Stimulated activated CD8-positive, alpha-beta memory T cell treated with anti-CD3 and anti-CD28 coated beads, Interleukin-12 subunit alpha, Interleukin-12 subunit beta, amount 100 ng/mL, for 24 hours (primary cell): ENCODE measurements around the gene TTC23.

Source experiments
- DNase-seq: peaks from one replicate; pipeline ENCODE4 v3.0.0-alpha.2; 2020; ENCODE audit errors: extremely low read depth

The TTC23 gene, protein sequence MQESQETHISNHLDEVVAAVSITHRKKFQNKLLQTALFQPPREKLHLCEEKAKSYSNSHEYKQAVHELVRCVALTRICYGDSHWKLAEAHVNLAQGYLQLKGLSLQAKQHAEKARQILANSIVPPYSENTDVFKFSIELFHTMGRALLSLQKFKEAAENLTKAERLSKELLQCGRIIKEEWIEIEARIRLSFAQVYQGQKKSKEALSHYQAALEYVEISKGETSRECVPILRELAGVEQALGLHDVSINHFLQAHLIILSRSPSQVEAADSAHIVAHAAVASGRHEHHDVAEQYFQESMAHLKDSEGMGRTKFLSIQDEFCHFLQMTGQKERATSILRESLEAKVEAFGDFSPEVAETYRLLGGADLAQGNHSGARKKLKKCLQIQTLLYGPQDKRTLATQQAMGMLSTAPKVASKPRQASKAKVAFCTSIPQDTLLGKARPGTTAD

GRCh38 chr15:99249270-99249841 is at the start of gene TTC23:
Gene TTC23 (minus strand): TSS chr15:99249581. CDS start chr15:99228712, 20,869 bp downstream.
- no peak for DNase-seq

DNA sequence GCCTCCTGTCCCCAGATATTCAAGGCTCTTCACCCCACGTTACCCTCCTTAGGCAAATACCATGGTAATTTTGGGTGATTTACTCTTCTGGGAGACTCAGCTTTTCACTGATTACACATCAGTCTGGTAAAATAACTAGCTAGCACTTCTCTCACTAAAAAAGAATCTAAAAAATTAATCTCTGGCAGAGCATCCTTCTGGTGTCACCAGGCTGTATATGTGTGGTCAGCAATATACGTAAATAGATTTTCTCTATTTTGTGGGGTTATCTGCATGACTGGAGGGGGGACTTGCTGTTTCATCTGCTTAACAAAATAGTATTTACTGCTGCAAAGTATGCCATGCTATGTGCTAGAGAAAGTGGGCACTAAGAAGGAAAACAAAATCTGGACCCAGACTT is 47.0 kb upstream of the TTC23 start:
- no peak for DNase-seq

- DNase-seq, result no peak
Observed at GRCh38 chr15:99295840-99296239, 46.5 kb upstream of the TTC23 start.

- no peak for DNase-seq
Observed at GRCh38 chr15:99291643-99292042, 42.3 kb upstream of the TTC23 start.

GRCh38 chr15:99283717-99284116 is 34.3 kb upstream of the TTC23 start:
- DNase-seq, result no peak

GRCh38 chr15:99282586-99282985 is 33.2 kb upstream of the TTC23 start:
- DNase-seq, result no peak

- DNase-seq, result no peak
Observed at GRCh38 chr15:99282121-99282520, 32.7 kb upstream of the TTC23 start.

DNA sequence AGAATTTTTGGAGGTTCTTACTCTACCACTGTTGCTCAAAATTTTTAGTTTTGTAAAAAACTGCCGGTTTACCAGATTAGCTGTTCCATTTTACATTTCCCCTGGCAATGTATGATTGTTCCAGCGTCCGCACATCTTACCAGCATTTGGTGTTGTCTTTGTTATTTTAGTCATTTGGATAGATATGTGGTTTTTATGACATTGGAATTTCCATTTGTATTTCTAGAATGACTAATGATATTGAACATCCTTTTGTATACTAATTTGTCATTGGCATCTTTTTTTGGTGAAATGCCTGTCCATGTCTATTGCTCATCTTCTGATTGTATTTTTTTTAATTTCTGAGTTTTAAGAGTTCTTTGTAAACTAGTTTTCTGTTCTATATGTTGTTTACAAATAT is 30.4 kb upstream of the TTC23 start:
- no peak for DNase-seq

GRCh38 chr15:99279290-99279689 is 29.9 kb upstream of the TTC23 start:
- no peak for DNase-seq

DNA sequence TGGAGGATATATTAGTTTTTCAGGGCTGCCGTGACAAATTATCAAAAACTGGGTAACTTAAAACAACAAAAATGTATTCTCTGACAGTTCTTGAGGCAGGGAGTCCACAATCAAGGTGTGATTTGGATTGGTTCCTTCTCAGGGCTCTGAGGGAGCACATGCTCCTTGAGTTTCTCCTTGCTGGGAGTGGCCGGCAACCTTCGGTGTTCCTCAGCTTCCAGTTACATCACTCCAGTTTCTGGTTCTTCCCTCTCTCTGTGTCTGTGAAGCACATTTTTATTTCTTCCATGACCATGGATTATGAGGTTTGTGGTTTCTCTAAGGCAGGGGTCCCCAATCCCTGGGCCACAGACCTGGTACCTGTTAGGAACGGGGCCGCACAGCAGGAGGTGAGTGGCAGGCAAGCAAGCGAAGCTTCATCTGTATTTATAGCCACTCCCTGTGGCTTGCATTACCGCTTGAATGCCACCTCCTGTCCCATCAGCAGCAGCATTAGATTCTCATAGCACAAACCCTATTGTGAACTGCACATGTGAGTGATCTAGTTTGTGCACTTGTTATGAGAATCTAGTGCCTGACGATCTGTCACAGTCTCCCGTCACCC is 26.2 kb upstream of the TTC23 start:
- DNase-seq, result no peak

- DNase-seq, result no peak
Observed at GRCh38 chr15:99275061-99275460, 25.7 kb upstream of the TTC23 start.

DNA sequence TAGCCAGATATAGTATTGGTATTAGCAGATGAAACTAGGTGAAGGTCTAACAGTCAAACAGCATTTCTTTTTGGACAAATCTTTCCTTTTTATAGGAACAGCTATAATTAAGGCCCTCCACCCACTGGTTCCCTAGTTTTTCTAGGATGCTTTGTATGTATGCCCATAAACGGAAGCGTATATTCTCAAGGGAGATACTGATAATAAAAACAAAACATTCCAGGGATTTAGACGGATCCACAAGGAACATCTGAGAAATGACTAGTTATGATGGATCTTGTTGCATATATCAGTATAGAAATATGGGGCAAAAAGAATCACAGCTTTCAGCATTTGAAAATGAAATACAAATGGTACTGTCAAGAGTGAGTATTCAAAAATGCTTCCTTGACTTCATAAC is 24.4 kb upstream of the TTC23 start:
- no peak for DNase-seq

- no peak for DNase-seq
Observed at GRCh38 chr15:99268431-99268830, 19.1 kb upstream of the TTC23 start.

DNA sequence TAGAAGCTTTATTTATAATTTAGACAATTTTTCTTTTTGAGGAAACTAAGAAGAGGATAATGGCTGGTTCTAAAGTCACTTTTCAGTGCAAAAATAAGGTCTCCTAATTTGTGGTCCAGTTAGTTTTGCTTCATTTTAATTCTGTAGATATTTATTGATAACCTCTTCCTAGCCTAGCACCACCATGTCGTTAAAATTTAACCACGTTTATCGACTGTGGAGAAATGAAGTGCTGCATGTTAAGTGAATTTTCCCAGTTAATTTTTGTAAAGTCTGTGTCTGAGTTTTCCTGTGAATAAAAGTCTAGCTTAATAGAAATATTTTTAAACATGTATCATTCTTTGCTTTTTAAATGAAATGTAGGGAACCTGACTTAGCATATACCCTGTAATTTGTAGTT is 18.6 kb upstream of the TTC23 start:
- DNase-seq, result no peak

DNA sequence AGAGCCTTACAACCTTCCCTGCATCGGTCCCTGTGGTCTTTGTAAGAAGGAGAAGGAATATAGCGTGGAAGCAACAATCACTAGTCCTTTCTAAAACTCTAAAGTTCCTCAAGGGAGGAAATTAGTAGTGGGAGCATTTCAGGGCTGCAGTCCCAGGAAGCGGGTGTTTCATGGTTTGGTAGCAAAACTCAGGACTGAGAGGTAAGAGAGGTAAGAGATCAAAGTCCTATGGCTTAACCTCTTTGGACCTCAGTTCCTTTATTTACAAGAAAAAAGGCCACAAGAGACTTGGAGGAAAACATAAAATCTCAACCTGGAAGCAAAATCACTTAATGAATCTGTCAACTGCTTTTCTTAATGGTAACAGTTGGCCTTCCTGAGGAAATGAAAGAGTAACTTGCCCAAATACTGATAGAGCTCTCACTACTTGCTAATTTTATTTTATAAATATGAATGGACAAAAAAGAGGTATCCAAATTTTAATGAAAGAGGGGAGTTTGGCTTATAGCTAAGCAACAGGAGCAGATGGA is 16.2 kb upstream of the TTC23 start:
- no peak for DNase-seq

DNA sequence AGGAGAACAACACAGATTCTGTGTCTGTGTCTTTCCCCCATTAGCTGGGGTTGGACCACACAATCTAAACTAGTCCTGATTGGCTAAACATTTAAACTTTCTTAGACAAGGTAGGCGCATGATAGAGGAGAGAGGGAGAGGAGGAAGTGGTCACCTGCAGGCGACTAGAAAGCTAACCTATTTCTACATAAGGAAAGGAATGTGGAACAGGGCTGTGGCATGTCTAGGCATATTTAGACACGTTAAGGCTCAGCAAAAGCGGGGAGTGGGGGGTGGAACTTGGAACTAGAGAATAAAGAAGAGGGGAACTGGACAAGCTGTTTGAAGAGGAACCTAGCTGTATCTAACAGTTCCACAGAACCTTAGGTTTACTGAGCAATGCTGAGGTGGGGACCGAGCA is 14.7 kb upstream of the TTC23 start:
- DNase-seq, result no peak

GRCh38 chr15:99257107-99257750 is 7.8 kb upstream of the TTC23 start:
- DNase-seq, result no peak

DNA sequence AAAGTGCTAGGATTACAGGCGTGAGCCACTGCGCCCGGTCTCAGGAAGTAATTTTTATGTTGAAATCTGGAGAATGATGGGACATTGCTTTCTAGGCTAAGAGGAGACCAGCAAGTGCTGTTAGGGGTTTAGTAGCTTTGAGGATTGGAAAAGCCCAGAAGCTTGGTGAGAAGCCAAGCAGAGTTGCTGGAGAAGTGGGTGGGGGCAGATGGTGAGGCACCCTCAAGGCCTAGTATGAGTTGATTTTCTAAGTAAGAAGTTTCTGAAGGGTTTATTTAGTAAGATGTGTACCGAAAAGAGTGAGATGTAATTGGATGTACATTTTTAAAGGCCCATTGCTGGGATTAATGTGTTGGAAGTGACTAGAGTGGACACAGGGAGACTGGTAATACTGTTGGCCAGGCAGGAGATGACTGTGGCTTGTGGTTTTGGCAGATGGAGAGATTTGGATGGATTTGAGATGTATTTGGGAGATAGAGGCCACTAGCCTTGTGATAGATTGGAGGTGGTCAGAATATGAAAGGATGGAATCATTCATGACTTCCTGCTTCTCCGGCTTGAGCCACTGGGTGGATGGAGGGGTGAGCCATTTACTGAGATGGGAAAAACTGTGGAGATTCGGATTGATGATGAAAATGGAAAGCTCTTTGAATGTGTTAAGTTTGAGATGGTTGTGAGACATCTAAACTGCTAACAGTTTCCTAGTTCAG is 4.2 kb upstream of the TTC23 start:
- no peak for DNase-seq

GRCh38 chr15:99252326-99252725 is 2.9 kb upstream of the TTC23 start:
- DNase-seq, result no peak

GRCh38 chr15:99250857-99251841 is 1.8 kb upstream of the TTC23 start, which contains the start of gene LRRC28:
Gene LRRC28 (plus strand): TSS chr15:99251481. CDS start chr15:99255958, 4,477 bp downstream.
- DNase-seq, result peak; percentile 83
